CD4-positive, alpha-beta T cell treated with Interleukin-17A for 4 hours (primary cell): ENCODE results near the gene SUSD2.
"Not testable (repeated sequence)": the region's sequence is repeated elsewhere in the genome, so short reads cannot be mapped to it uniquely, and the experiment has no call there.

Experiments used
- DNase-seq: peaks from one replicate; pipeline ENCODE4 v3.0.0-alpha.2; 2020; ENCODE audit warnings: mixed read lengths

Gene SUSD2

DNA sequence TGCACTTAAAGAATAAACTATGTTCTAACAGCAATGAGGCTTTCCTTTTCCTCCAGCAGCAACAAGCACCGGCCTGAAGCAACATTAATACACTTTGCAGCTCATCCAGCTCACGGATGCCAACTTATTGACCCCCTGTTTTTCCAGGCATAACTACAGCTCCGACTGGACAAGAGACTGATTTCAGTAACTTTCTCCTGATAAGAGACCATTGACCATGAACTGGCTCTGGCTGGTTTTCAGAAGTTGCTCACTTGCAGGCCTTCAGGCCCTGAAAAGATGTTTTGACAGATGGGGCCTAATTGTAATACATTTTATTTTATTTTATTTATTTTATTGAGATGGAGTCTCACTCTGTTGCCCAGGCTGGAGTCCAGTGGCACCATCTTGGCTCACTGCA is 36.1 kb downstream of the SUSD2 start:
- no peak for DNase-seq

DNA sequence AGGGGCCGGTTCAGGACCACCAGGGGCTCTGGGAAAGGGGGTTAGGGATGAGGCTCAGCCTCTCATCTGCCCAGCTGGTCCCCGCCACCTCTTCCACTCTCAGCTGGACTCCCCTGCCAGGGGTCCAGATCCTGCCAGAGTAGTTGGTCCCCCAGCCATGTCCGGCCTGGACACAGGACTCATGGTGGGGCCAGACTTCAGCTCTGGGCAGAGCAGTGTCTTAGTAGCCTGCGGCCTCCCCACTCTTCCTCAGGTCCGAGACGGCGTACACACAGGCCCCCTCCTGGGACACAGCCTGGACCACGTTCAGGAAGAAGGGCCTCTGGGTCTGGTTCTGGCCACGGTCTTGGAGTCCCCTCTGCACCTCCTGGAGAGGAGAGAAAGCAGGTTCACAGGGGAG is 38.5 kb downstream of the SUSD2 start:
- DNase-seq, result no peak

DNA sequence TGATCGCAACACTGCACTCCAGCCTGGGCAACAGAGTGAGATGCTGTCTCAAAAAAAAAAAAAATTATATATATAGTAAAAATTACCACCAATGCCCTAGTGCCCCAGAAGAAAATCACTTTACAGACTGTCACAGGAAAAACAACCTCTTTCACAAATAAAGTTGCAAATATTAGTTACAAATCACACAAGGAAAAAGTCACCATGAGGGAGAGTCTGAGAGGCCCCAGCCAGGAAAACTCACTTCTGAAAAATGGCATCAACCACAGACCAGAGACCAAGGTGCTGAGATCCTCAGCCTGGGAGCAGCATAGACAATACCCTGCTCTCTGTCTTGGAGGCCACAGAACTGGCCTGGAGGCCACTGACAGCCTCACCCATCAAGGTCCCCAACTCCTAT is 43.2 kb downstream of the SUSD2 start:
- DNase-seq, result no peak

DNA sequence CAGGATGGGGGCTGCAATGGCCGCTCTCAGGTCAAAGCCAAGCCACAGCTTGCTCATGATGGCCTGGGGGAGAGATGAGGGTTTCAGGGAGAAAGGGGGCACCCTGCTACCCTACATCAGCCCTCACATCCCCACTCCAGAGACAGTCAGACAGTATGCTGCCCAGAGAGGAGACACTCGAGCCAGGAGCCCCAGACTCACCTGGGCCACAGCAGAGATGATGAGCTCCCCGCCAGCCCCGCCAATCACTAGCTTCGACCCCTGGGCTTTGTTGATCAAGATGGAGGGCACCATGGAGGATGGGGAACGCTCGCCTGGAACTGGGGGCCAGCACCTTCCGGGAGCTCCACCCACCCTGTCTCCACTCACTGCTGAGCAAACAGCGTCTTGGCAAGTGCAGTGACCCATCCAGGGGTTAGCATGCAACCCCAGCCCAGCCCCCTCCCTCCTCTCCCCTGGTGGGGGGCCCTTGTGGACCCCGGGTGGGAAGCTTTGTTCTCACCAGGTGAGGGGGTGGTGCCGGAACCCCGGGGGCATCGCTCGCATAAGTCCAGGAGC is 43.8 kb downstream of the SUSD2 start:
- no peak for DNase-seq

DNA sequence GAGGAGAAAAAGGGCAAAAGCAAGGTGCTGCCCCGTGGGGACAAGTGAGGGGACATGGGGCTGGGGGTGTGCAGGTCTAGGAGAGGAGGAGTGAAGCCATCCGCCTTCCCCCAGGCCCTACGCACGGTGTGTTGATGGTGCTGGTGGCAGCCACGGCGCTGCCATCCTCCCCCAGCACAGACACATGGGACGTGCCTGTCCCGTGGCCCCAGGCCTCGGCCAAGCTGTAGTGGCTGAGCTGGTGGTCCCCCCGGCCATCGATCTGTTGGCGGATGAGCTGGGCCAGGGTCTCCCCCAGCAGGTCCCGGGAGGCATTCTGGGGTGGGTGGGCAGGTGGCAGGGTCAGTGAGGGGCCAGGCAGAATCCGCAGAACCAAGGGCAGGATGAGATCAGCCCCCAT is 44.7 kb downstream of the SUSD2 start:
- DNase-seq, result no peak

DNA sequence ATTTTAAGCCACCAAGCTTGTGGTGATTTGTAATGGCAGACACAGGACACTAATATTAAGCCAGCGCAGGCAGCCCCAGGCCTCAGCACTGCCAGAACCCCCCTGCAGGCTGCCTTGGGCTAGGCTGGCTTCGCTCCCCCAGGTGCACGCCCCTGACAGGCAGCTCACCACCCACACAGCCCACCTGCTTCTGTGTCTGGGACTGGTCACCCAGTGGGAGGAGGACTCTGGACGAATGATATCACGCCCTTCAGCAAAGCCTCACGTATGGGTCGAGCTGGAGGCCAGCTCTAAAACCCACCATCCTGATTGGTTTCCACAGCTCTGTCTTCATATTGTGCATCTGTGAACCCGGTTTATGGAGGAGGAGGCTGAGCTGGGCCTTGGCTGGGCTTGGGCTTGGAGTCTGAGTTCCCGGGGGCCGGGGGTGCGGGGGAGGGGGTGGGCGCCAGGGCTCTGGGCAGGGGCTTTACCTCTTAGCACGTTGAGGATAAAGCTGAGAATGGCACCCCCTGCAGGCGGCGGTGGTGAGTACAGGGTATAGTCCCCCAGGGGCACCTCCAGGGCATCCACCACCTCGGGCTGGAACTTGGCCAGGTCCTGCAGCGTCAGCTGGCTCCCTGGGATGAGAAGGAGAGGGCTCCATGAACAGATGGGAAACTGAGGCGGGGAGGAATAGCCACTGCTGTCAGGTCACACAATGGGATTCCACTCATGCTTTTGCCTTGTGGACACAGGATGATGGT is 49.8 kb downstream of the SUSD2 start:
- DNase-seq, result peak; percentile 78

DNA sequence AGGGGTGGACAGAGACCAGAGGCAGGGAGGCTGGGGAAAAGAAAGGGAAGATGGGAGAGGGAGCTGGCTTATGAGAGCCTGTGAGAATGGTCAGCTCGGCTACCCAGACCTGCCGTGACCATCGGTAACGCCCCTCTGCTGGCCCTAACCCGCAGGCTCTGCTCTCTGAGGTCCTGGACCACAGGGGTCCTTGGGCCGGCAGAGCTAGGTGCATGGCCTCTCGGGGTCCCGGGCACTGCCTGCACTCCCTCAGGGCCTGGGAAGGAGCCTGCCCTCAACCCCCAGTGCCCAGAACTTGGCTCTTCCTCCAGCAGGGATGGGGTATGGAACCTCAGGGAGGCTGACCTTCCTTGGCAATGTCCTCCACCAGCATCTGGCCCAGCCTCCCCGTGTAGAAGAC is 50.4 kb downstream of the SUSD2 start:
- no peak for DNase-seq

DNA sequence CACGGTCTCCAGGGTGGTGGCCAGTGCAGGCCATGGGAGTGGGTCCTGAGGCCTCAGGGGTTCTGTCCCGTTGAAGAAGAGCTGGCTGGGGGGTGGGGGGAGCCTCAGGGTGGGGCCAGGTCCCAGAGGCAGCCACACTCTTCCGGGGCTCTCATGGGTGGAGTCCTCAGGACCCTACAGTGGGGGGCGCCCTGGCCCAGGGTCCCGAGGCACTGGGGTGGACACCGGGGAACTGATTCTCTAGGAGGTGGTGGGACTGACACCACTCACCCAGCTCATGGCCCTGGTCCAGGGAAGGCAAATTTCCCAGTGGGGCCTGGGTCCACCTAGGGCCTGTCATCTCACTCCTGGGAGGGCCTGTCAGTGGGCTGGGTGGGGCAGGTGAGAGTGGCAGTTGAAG is 50.8 kb downstream of the SUSD2 start:
- DNase-seq, result no peak

DNA sequence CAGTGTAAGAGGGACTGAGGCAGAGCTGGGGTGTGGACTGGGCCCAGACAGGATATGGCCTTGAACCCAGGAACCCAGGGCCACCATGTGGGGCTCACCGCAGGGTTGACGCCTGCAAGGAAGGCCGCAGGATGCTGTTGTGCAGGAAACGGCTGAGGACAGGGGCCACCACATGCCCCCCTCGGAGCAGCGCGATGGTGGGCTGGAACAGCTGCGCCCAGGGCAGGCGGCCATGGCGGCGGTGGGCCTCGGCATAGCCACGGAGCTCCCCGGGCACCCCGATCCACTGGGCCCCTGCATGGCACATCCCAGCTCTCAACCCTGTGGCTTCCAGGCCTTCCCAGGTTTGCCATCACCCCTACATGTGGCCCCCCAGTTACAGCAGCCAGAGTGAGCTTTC is 51.4 kb downstream of the SUSD2 start:
- no peak for DNase-seq

DNA sequence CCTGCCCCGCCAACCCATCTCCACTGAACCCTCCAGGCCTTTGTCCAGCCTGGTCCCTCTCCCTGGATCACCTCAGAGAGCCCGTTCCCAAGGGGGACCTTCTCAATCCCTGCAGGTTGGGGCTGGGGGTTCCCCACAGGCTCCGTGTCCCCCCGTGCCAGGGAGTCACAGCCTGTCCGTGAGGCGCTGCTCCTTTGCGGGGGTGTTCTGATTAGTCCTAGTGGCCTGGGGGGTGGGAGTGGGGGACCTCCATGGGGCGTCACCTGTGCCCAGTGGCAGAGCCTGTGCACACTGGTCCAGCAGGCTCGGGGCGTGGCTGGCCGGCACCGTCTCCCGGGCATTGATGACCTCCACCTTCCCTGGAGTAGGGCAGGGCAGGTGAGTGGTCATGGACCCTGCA is 51.9 kb downstream of the SUSD2 start:
- DNase-seq, result no peak

DNA sequence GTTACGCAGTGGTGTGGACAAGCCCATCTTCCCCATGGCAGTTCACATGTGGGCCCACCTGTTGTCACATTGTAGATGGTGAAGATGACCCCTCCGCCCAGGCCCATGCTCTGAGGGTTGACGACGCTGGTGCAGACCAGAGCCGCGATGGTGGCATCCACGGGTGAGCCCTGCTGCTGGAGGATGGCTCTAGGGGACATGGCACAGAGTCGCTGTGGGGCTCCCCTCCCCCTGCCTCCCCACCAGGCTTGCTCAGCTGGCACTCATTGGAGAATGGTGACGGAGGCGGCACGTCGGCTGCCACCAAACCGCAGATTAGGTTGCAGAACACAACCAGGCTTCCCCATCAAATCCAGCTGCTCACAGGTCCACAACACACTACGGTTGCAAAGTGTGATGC is 52.5 kb downstream of the SUSD2 start:
- DNase-seq, result no peak

DNA sequence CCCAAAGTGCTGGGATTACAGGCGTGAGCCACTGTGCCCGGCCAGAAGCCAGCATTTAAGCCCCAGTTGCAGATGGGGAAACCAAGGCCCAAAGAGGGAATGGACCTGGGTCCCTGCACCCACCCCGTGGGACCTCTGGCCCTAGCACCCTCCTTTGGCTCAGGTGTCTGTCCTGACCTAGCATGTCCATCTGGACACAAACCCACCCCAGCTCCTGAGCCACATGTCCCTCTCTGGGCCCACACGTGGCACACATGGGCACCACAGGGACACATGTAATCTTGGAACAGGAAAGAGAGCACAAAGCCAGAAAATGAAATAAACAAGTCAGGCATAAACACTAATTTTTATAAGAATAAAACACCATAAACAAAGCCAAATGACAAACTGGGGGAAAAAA is 54.0 kb downstream of the SUSD2 start:
- no peak for DNase-seq

DNA sequence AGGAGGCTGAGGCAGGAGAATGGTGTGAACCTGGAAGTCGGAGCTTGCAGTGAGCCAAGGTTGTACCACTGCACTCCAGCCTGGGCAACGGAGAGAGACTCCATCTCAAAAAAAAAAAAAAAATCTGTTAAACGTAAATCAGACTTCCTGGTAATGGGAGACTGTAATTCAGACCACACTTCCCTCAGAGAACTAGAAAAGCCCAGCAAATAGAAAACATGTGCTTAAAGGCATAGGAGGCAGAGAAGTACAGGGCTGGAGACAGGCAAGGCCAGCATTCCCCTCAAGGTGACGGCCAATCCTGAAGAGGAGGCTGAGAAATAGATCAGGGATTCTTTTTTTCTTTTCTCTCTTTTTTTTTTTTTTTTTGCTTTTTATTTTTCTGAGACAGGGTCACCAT is 55.4 kb downstream of the SUSD2 start:
- no peak for DNase-seq

DNA sequence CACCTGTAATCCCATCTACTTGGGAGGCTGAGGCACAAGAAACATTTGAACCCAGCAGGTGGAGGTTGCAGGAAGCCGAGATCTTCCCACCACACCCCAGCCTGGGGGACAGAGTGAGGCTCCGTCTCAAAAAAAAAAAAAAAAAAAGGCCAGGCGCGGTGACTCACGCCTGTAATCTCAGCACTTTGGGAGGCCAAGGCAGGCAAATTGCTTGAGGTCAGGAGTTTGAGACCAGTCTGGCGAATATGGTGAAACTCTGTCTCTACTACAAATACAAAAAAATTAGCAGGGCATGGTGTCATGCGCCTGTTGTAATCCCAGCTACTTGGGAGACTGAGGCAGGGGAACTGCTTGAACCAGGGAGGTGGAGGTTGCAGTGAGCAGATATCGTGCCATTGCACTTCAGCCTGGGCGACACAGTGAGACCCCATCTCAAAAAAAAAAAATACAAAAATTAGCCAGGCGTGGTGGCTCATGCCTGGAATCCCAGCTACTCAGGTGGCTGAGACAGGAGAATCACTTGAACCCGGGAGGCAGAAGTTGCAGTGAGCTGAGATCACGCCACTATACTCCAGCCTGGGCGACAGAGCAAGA is 56.9 kb downstream of the SUSD2 start:
- DNase-seq, result not testable (repeated sequence)
